Mesenchymal stem cell (in vitro differentiated cells and primary cell): ENCODE data around the gene STAB2.

Experiments used
- DNase-seq: peaks from one replicate; pipeline ENCODE4 v3.0.0-alpha.2; 2013
- H2AFZ ChIP-seq: one replicate; pipeline ENCODE4 v1.6.1; 2013; ENCODE audit warnings: low read depth, mild to moderate bottlenecking, control low read depth, inconsistent platforms, low read length, moderate library complexity
- H2AK5ac ChIP-seq: 2 replicates; pipeline ENCODE4 v1.6.1; 2013; ENCODE audit warnings: low read length, moderate library complexity, mild to moderate bottlenecking, inconsistent platforms; ENCODE audit not compliant: severe bottlenecking
- H2BK120ac ChIP-seq: one replicate; pipeline ENCODE4 v1.6.1; 2013; ENCODE audit warnings: low read depth, mild to moderate bottlenecking, inconsistent platforms, low read length, moderate library complexity
- H2BK12ac ChIP-seq, 2 experiments: one replicate each; pipeline ENCODE4 v1.6.1; 2013; ENCODE audit warnings: inconsistent platforms in 2 of 2, low read length in 2 of 2, mild to moderate bottlenecking in 2 of 2, moderate library complexity in 2 of 2, control low read depth in 1 of 2
- H2BK15ac ChIP-seq: one replicate; pipeline ENCODE4 v1.6.1; 2013; ENCODE audit warnings: mild to moderate bottlenecking, low read depth, inconsistent platforms; ENCODE audit not compliant: poor library complexity, severe bottlenecking
- H2BK5ac ChIP-seq: 2 replicates; pipeline ENCODE4 v1.6.1; 2013; ENCODE audit warnings: low read depth, mild to moderate bottlenecking, low read length, control low read depth, inconsistent platforms; ENCODE audit not compliant: poor library complexity, severe bottlenecking
- H3K14ac ChIP-seq, 2 experiments: one replicate each; pipeline ENCODE4 v1.6.1; 2013; ENCODE audit warnings: inconsistent platforms in 2 of 2, low read length in 2 of 2, control low read depth in 1 of 2, mild to moderate bottlenecking in 1 of 2, moderate library complexity in 1 of 2
- H3K18ac ChIP-seq, 2 experiments: one replicate each; pipeline ENCODE4 v1.6.1; 2013; ENCODE audit warnings: inconsistent platforms in 2 of 2, low read length in 2 of 2, control low read depth in 1 of 2, low read depth in 1 of 2, mild to moderate bottlenecking in 1 of 2
- H3K23ac ChIP-seq, 2 experiments: one replicate each; pipeline ENCODE4 v1.6.1; 2013; ENCODE audit warnings: inconsistent platforms in 2 of 2, low read length in 2 of 2, mild to moderate bottlenecking in 2 of 2, moderate library complexity in 2 of 2, control low read depth in 1 of 2
- H3K27ac ChIP-seq: 2 replicates; pipeline ENCODE4 v1.5.1; 2013; ENCODE audit warnings: mild to moderate bottlenecking, moderate library complexity, low read length, control low read depth, inconsistent platforms; ENCODE audit not compliant: poor library complexity, severe bottlenecking
- H3K27me3 ChIP-seq, 2 experiments: 2 replicates each; pipeline versions ENCODE4 v1.6.1 to v1.7.0; 2013; ENCODE audit warnings: low read length in 2 of 2, mild to moderate bottlenecking in 2 of 2, moderate library complexity in 2 of 2, control low read depth in 1 of 2, inconsistent platforms in 1 of 2; ENCODE audit not compliant: control insufficient read depth in 1 of 2, insufficient read depth in 1 of 2
- H3K36me3 ChIP-seq, 2 experiments: 2 replicates each; pipeline versions ENCODE4 v1.6.1 to v1.7.0; 2013; ENCODE audit warnings: low read length in 2 of 2, control low read depth in 1 of 2, inconsistent platforms in 1 of 2, low read depth in 1 of 2, mild to moderate bottlenecking in 1 of 2; ENCODE audit not compliant: insufficient read depth in 2 of 2, control insufficient read depth in 1 of 2
- H3K4ac ChIP-seq, 2 experiments: one replicate each; pipeline ENCODE4 v1.6.1; 2013; ENCODE audit warnings: inconsistent platforms in 2 of 2, low read length in 2 of 2, mild to moderate bottlenecking in 2 of 2, moderate library complexity in 2 of 2, control low read depth in 1 of 2, low read depth in 1 of 2
- H3K4me1 ChIP-seq: 2 replicates; pipeline ENCODE4 v1.6.1; 2013; ENCODE audit warnings: low read depth, low read length, control low read depth; ENCODE audit not compliant: control insufficient read depth, insufficient read depth
- H3K4me2 ChIP-seq: 2 replicates; pipeline ENCODE4 v1.6.1; 2013; ENCODE audit warnings: low read length, mild to moderate bottlenecking, inconsistent platforms; ENCODE audit not compliant: poor library complexity, severe bottlenecking
- H3K4me3 ChIP-seq, 2 experiments: 2 replicates each; pipeline versions ENCODE4 v1.5.1 to v1.7.0; 2013; ENCODE audit warnings: low read length in 2 of 2, mild to moderate bottlenecking in 2 of 2, control low read depth in 1 of 2, low read depth in 1 of 2; ENCODE audit not compliant: insufficient read depth in 1 of 2
- H3K79me1 ChIP-seq: replicated peaks from 2 replicates; pipeline ENCODE4 v1.6.1; 2013; ENCODE audit warnings: mild to moderate bottlenecking, control low read depth, low read length, inconsistent platforms; ENCODE audit not compliant: poor library complexity, severe bottlenecking
- H3K9ac ChIP-seq: 2 replicates; pipeline ENCODE4 v1.7.0; 2013; ENCODE audit warnings: mild to moderate bottlenecking, low read length, moderate library complexity
- H3K9me3 ChIP-seq: 2 replicates; pipeline ENCODE4 v1.7.0; 2013; ENCODE audit warnings: mild to moderate bottlenecking, low read length; ENCODE audit not compliant: control insufficient read depth
- H4K8ac ChIP-seq: one replicate; pipeline ENCODE4 v1.6.1; 2013; ENCODE audit warnings: inconsistent platforms, mild to moderate bottlenecking, low read length, moderate library complexity
- H4K91ac ChIP-seq: one replicate; pipeline ENCODE4 v1.6.1; 2013; ENCODE audit warnings: mild to moderate bottlenecking, low read length, inconsistent platforms
- WGBS: methylation state at CpG from one replicate; pipeline ENCODE4 v1.1.7; 2013; ENCODE audit warnings: mixed read lengths; 5-methylcytosine and 5-hydroxymethylcytosine counted together

STAB2 gene

GRCh38 chr12:103590271-103590670 lies 3.2 kb downstream of the STAB2 start:
- DNase-seq = no peak
- no peak overlapping the region for H4K91ac ChIP-seq
- H2BK120ac ChIP-seq = no peak overlapping the region
- H3K4ac ChIP-seq = no peak overlapping the region
- no peak overlapping the region for H3K27ac ChIP-seq
- H3K18ac ChIP-seq = no peak overlapping the region
- H3K4me2 ChIP-seq = no peak overlapping the region
- peaks cover 0 to 7% of the 10 kb centered on the region in 2 experiments for H3K27me3 ChIP-seq
- H3K79me1 ChIP-seq = no peaks in the 10 kb centered on the region
- H3K23ac ChIP-seq = no peak overlapping the region
- H2AK5ac ChIP-seq = no peak overlapping the region
- WGBS = 75% methylated on average over 1 of the region's 1 CpG
- no peak overlapping the region for H3K9ac ChIP-seq
- H3K9me3 ChIP-seq = no peaks in the 10 kb centered on the region
- H2BK5ac ChIP-seq = no peak overlapping the region
- no peak overlapping the region for H3K4me3 ChIP-seq
- H3K36me3 ChIP-seq = no peaks in the 10 kb centered on the region
- no peak overlapping the region for H2AFZ ChIP-seq
- H2BK12ac ChIP-seq = no peak overlapping the region
- H3K14ac ChIP-seq = no peak overlapping the region
- H2BK15ac ChIP-seq = no peak overlapping the region
- H3K4me1 ChIP-seq = no peaks in the 10 kb centered on the region
- no peak overlapping the region for H4K8ac ChIP-seq

GRCh38 chr12:103596981-103597380 lies 9.9 kb downstream of the STAB2 start:
- H3K4ac ChIP-seq = no peak overlapping the region
- WGBS = 77% methylated on average over 4 of the region's 4 CpGs
- no peak overlapping the region for H3K4me3 ChIP-seq
- no peaks in the 10 kb centered on the region for H3K27me3 ChIP-seq
- no peak overlapping the region for H3K14ac ChIP-seq
- no peaks in the 10 kb centered on the region for H3K4me1 ChIP-seq
- no peak for DNase-seq
- no peak overlapping the region for H2BK15ac ChIP-seq
- no peak overlapping the region for H2AK5ac ChIP-seq
- H4K91ac ChIP-seq = no peak overlapping the region
- H3K9ac ChIP-seq = no peak overlapping the region
- no peaks in the 10 kb centered on the region for H3K9me3 ChIP-seq
- no peak overlapping the region for H2BK5ac ChIP-seq
- H3K36me3 ChIP-seq = no peaks in the 10 kb centered on the region
- H3K79me1 ChIP-seq = no peaks in the 10 kb centered on the region
- no peak overlapping the region for H2BK120ac ChIP-seq
- no peak overlapping the region for H3K4me2 ChIP-seq
- H3K18ac ChIP-seq = no peak overlapping the region
- H2AFZ ChIP-seq = no peak overlapping the region
- H4K8ac ChIP-seq = no peak overlapping the region
- no peak overlapping the region for H2BK12ac ChIP-seq
- no peak overlapping the region for H3K23ac ChIP-seq
- no peak overlapping the region for H3K27ac ChIP-seq

GRCh38 chr12:103599274-103599673 lies 12.2 kb downstream of the STAB2 start:
- no peak overlapping the region for H2BK120ac ChIP-seq
- no peak for DNase-seq
- no peak overlapping the region for H4K91ac ChIP-seq
- no peak overlapping the region for H2BK5ac ChIP-seq
- no peaks in the 10 kb centered on the region for H3K79me1 ChIP-seq
- H2BK12ac ChIP-seq = no peak overlapping the region
- no peak overlapping the region for H3K14ac ChIP-seq
- no peak overlapping the region for H3K18ac ChIP-seq
- no peak overlapping the region for H2BK15ac ChIP-seq
- H3K4me2 ChIP-seq = no peak overlapping the region
- H3K4ac ChIP-seq = no peak overlapping the region
- H3K9ac ChIP-seq = no peak overlapping the region
- H4K8ac ChIP-seq = peak overlapping the region; percentile 41
- H3K9me3 ChIP-seq = no peaks in the 10 kb centered on the region
- H2AFZ ChIP-seq = no peak overlapping the region
- no peaks in the 10 kb centered on the region for H3K36me3 ChIP-seq
- H3K4me1 ChIP-seq = no peaks in the 10 kb centered on the region
- no peak overlapping the region for H3K23ac ChIP-seq
- H3K27ac ChIP-seq = no peak overlapping the region
- no peaks in the 10 kb centered on the region for H3K27me3 ChIP-seq
- H3K4me3 ChIP-seq = no peak overlapping the region
- no peak overlapping the region for H2AK5ac ChIP-seq

GRCh38 chr12:103600967-103601728 lies 14.1 kb downstream of the STAB2 start:
- Histone ChIP-seq H2AK5ac (no peak overlapping the region), H3K18ac (no peak overlapping the region), H4K91ac (no peak overlapping the region), H3K23ac (no peak overlapping the region), H3K9ac (no peak overlapping the region), H2AFZ (no peak overlapping the region), H3K27ac (no peak overlapping the region), H3K79me1 (no peaks in the 10 kb centered on the region), H3K4ac (no peak overlapping the region), H3K36me3 (no peaks in the 10 kb centered on the region), H4K8ac (no peak overlapping the region), H2BK5ac (no peak overlapping the region), H2BK15ac (no peak overlapping the region), H2BK12ac (no peak overlapping the region), H3K14ac (no peak overlapping the region), H3K9me3 (peaks cover 3% of the 10 kb centered on the region), H2BK120ac (no peak overlapping the region), H3K4me2 (no peak overlapping the region), H3K27me3 (no peaks in the 10 kb centered on the region), H3K4me1 (no peaks in the 10 kb centered on the region), H3K4me3 (no peak overlapping the region)
- WGBS = 78% methylated on average over 9 of the region's 10 CpGs
- no peak for DNase-seq
